HG03469 (cell line): Measurements from ENCODE around the gene CSNK2A2.

Source experiments
- ATAC-seq: cut with Tn5 transposase; IDR thresholded peaks from one replicate; pipeline ENCODE4 v1.9.1; 2021; ENCODE audit warnings: mild to moderate bottlenecking, moderate library complexity, moderate number of reproducible peaks; ENCODE audit not compliant: unreplicated experiment

CSNK2A2 gene

GRCh38 chr16:58114827-58115825, 82.8 kb downstream of the CSNK2A2 start:
- no peak for ATAC-seq

- no peak for ATAC-seq
These were observed 86.6 kb downstream of the CSNK2A2 start for GRCh38 chr16:58111302-58111627.

- no peak for ATAC-seq
These were observed 87.2 kb downstream of the CSNK2A2 start for GRCh38 chr16:58110571-58111301.

GRCh38 chr16:58109881-58110280, 88.0 kb downstream of the CSNK2A2 start:
- no peak for ATAC-seq

GRCh38 chr16:58109330-58109729, 88.6 kb downstream of the CSNK2A2 start:
- no peak for ATAC-seq
